HG02678 (cell line): ENCODE results near the gene ITGA3.
"Not testable (repeated sequence)": the region's sequence is repeated elsewhere in the genome, so short reads cannot be mapped to it uniquely, and the experiment has no call there.

Experiments used
- ATAC-seq: cut with Tn5 transposase; IDR thresholded peaks from one replicate; pipeline ENCODE4 v1.9.1; 2021; ENCODE audit warnings: mild to moderate bottlenecking, moderate library complexity; ENCODE audit not compliant: unreplicated experiment

The ITGA3 gene

GRCh38 chr17:50034498-50035364 is 21.2 kb upstream of the ITGA3 start:
- ATAC-seq: no peak

- ATAC-seq: no peak
These were observed 20.5 kb upstream of the ITGA3 start for GRCh38 chr17:50035421-50035879.

GRCh38 chr17:50035945-50036344 is 20.0 kb upstream of the ITGA3 start:
- no peak for ATAC-seq

- no peak for ATAC-seq
These were observed 19.3 kb upstream of the ITGA3 start for GRCh38 chr17:50036455-50037261.

GRCh38 chr17:50037321-50038107 is 18.4 kb upstream of the ITGA3 start:
- no peak for ATAC-seq

- ATAC-seq: no peak
These were observed 16.9 kb upstream of the ITGA3 start for GRCh38 chr17:50039058-50039457.

- not testable (repeated sequence) for ATAC-seq
These were observed 15.4 kb upstream of the ITGA3 start for GRCh38 chr17:50040496-50040895.

- ATAC-seq: no peak
These were observed 13.7 kb upstream of the ITGA3 start for GRCh38 chr17:50042211-50042610.

GRCh38 chr17:50043290-50044148 is 12.4 kb upstream of the ITGA3 start:
- ATAC-seq: no peak

GRCh38 chr17:50044483-50044882 is 11.4 kb upstream of the ITGA3 start:
- ATAC-seq: no peak

- ATAC-seq: no peak
These were observed 10.8 kb upstream of the ITGA3 start for GRCh38 chr17:50045154-50045553.

- no peak for ATAC-seq
These were observed 9.7 kb upstream of the ITGA3 start for GRCh38 chr17:50046179-50046578.

GRCh38 chr17:50046667-50047066 is 9.2 kb upstream of the ITGA3 start:
- ATAC-seq: no peak

- ATAC-seq: no peak
These were observed 8.8 kb upstream of the ITGA3 start for GRCh38 chr17:50047083-50047482.

- no peak for ATAC-seq
These were observed 8.3 kb upstream of the ITGA3 start for GRCh38 chr17:50047488-50048126.

GRCh38 chr17:50048146-50048720 is 7.7 kb upstream of the ITGA3 start:
- no peak for ATAC-seq

- no peak for ATAC-seq
These were observed 6.9 kb upstream of the ITGA3 start for GRCh38 chr17:50048988-50049387.

- ATAC-seq: no peak
These were observed 6.3 kb upstream of the ITGA3 start for GRCh38 chr17:50049636-50050035.

GRCh38 chr17:50050431-50051032 is 5.4 kb upstream of the ITGA3 start:
- no peak for ATAC-seq
